Endothelial cell of umbilical vein (primary cell): ENCODE measurements around the gene MSL3B.

Source experiments
- BruUV-seq: library from RNA; stranded (reverse); fragments of 400-500 nt; replicated peaks from 2 replicates; lab custom pipeline; 2021; lab: Mats Ljungman, UMichigan
- CTCF ChIA-PET: fragments of 300-600, 350-600 bp; sonication (Branson Sonifier 250); formaldehyde crosslinking; loops from one replicate; lab custom pipeline; 2021; ENCODE audit warnings: antibody characterized with exemption, inconsistent platforms; lab: Charles Lee
- POLR2A ChIA-PET: fragments of 300-600, 350-600 bp; sonication (Branson Sonifier 250); formaldehyde crosslinking; loops from one replicate; lab custom pipeline; 2021; ENCODE audit warnings: antibody characterized with exemption, inconsistent platforms; lab: Charles Lee
- DNase-seq: peaks from one replicate; pipeline ENCODE4 v3.0.0-alpha.2; 2011; ENCODE audit warnings: low read depth, low spot score
- FAIRE-seq: peaks from 2 replicates; lab custom pipeline; 2011; peaks lifted over from hg19 to GRCh38; lab: Jason Lieb, UNC
- H2AFZ ChIP-seq: 2 replicates; pipeline ENCODE4 v1.6.0; 2012; ENCODE audit warnings: low read depth, low read length, control low read depth, inconsistent platforms
- H3K27ac ChIP-seq: 2 replicates; pipeline ENCODE4 v1.5.1; 2011; ENCODE audit warnings: low read depth, mild to moderate bottlenecking, control low read depth, low read length, moderate library complexity; ENCODE audit not compliant: insufficient read depth
- H3K27me3 ChIP-seq, 2 experiments: 2 replicates each; pipeline versions ENCODE4 v1.6.0 to v1.6.1; 2011; ENCODE audit warnings: low read length in 2 of 2, mixed read lengths in 1 of 2; ENCODE audit not compliant: control insufficient read depth in 2 of 2, insufficient read depth in 2 of 2
- H3K36me3 ChIP-seq, 2 experiments: 2 replicates in 1 of 2; 3 replicates in 1 of 2; pipeline ENCODE4 v1.5.1; 2011; ENCODE audit warnings: low read length in 2 of 2, mild to moderate bottlenecking in 1 of 2, moderate library complexity in 1 of 2; ENCODE audit not compliant: control insufficient read depth in 2 of 2, insufficient read depth in 2 of 2; ENCODE audit errors: extremely low read depth in 1 of 2
- H3K4me1 ChIP-seq: 3 replicates; pipeline ENCODE4 v1.5.1; 2011; ENCODE audit warnings: mild to moderate bottlenecking, low read length; ENCODE audit not compliant: control insufficient read depth, insufficient read depth; ENCODE audit errors: extremely low read depth
- H3K4me2 ChIP-seq: 2 replicates; pipeline ENCODE4 v1.6.1; 2011; ENCODE audit warnings: low read length, control low read depth, mixed read lengths; ENCODE audit not compliant: insufficient read depth
- H3K4me3 ChIP-seq, 3 experiments: fragments of 200-600 bp in 1 of 3; sonication (generic), shearing (Covaris generic) in 1 of 3; replicated peaks in 1 of 3; 2 replicates each; pipeline ENCODE4 v1.5.1; 2011 to 2016; ENCODE audit warnings: control low read depth in 3 of 3, low read length in 3 of 3, mild to moderate bottlenecking in 2 of 3, inconsistent platforms in 1 of 3, low read depth in 1 of 3, moderate library complexity in 1 of 3; ENCODE audit not compliant: insufficient read depth in 1 of 3
- H3K79me2 ChIP-seq: 2 replicates; pipeline ENCODE4 v1.6.0; 2012; ENCODE audit warnings: low read length, inconsistent platforms; ENCODE audit not compliant: control insufficient read depth, insufficient read depth
- H3K9ac ChIP-seq: replicated peaks from 2 replicates; pipeline ENCODE3; 2011; ENCODE audit warnings: low read length, control low read depth; ENCODE audit not compliant: insufficient read depth; ENCODE audit errors: extremely low read depth
- H3K9me1 ChIP-seq: replicated peaks from 3 replicates; pipeline ENCODE4 v1.6.0; 2011; ENCODE audit warnings: mild to moderate bottlenecking, low read length; ENCODE audit not compliant: control insufficient read depth, insufficient read depth; ENCODE audit errors: extremely low read depth
- H3K9me3 ChIP-seq: replicated peaks from 2 replicates; pipeline ENCODE4 v1.5.1; 2012; ENCODE audit warnings: low read length, inconsistent platforms; ENCODE audit not compliant: control insufficient read depth, insufficient read depth
- H4K20me1 ChIP-seq: replicated peaks from 2 replicates; pipeline ENCODE3; 2011; ENCODE audit warnings: mild to moderate bottlenecking, low read length; ENCODE audit not compliant: control insufficient read depth, insufficient read depth; ENCODE audit errors: extremely low read depth
- CTCF ChIP-seq, 2 donors: IDR thresholded peaks; 1 replicate in 1 of 2; 2 replicates in 1 of 2; pipeline ENCODE4 v1.5.1; 2011; ENCODE audit warnings: low read length in 2 of 2, mild to moderate bottlenecking in 2 of 2, moderate library complexity in 2 of 2, control low read depth in 1 of 2, inconsistent platforms in 1 of 2, low read depth in 1 of 2; ENCODE audit not compliant: insufficient read depth in 1 of 2; ENCODE audit errors: extremely low read depth in 1 of 2
- EZH2 ChIP-seq: IDR thresholded peaks from 2 replicates; pipeline ENCODE4 v1.6.1; 2012; ENCODE audit warnings: borderline replicate concordance, low read depth, mild to moderate bottlenecking, moderate library complexity, low read length, inconsistent platforms; ENCODE audit not compliant: severe bottlenecking
- FOS ChIP-seq: IDR thresholded peaks from 2 replicates; pipeline ENCODE4 v1.6.1; 2011; ENCODE audit warnings: mild to moderate bottlenecking, low read length, moderate library complexity, borderline replicate concordance; ENCODE audit not compliant: insufficient read depth
- GATA2 ChIP-seq: IDR thresholded peaks from 2 replicates; pipeline ENCODE4 v1.7.0; 2011; ENCODE audit warnings: low read depth, mild to moderate bottlenecking, moderate library complexity, mixed read lengths, low read length; ENCODE audit not compliant: insufficient read length, insufficient read depth
- JUN ChIP-seq: IDR thresholded peaks from 2 replicates; pipeline ENCODE4 v1.6.1; 2011; ENCODE audit warnings: borderline replicate concordance, low read depth; ENCODE audit not compliant: insufficient read length, insufficient read depth
- MAX ChIP-seq: IDR thresholded peaks from 2 replicates; pipeline ENCODE4 v1.6.1; 2011; ENCODE audit not compliant: insufficient read depth, insufficient read length
- MYC ChIP-seq: IDR thresholded peaks from one replicate; pipeline ENCODE4 v1.6.1; 2011; ENCODE audit warnings: mild to moderate bottlenecking, low read depth, low read length
- POLR2A ChIP-seq: IDR thresholded peaks from 2 replicates; pipeline ENCODE4 v1.6.1; 2012; ENCODE audit warnings: low read depth, mild to moderate bottlenecking, control low read depth, low read length
- POLR2AphosphoS5 ChIP-seq: IDR thresholded peaks from 2 replicates; pipeline ENCODE4 v1.6.1; 2012; ENCODE audit warnings: low read depth, mild to moderate bottlenecking, control low read depth, low read length, moderate library complexity; ENCODE audit not compliant: insufficient read depth
- dilution Hi-C: fragments of 300-500 bp; cut with MboI; formaldehyde crosslinking; loops from one replicate; pipeline ENCODE4 v1.15.0; 2019; ENCODE audit warnings: low sequenced_read_pairs; ENCODE audit not compliant: extremely low pct_ligation_motif_present
- intact Hi-C: fragments of 100-400 bp; cut with micrococcal nuclease; formaldehyde crosslinking; loops from one replicate; pipeline ENCODE4 v1.10.0; 2022

Gene MSL3B

GRCh38 chr2:233892793-233893192 is 24.6 kb upstream of the MSL3B start:
- dilution Hi-C loops (no loop called here), intact Hi-C loops (no loop called here)
- Histone ChIP-seq H4K20me1 (no peaks in the 10 kb centered on the region), H3K9me3 (no peaks in the 10 kb centered on the region), H3K4me2 (no peak overlapping the region), H3K27me3 (peaks cover 3% of the 10 kb centered on the region in 2 experiments), H3K4me1 (no peaks in the 10 kb centered on the region), H3K9me1 (no peaks in the 10 kb centered on the region), H3K36me3 (no peaks in the 10 kb centered on the region), H3K9ac (no peak overlapping the region), H3K79me2 (no peaks in the 10 kb centered on the region), H3K27ac (no peak overlapping the region), H3K4me3 (no peak overlapping the region), H2AFZ (no peak overlapping the region)
- POLR2A ChIA-PET: no interaction called here
- TF ChIP-seq POLR2A: no peak
- no peak for TF ChIP-seq MYC
- no peak for TF ChIP-seq MAX
- TF ChIP-seq POLR2AphosphoS5: no peak
- TF ChIP-seq EZH2: no peak
- no peak for TF ChIP-seq CTCF (IDR thresholded peaks at IDR 0.05; ENCODE audit: extremely low read depth in 1 of 2, insufficient read depth in 1 of 2, low read depth in 1 of 2, low read length in 2 of 2)
- no peak for TF ChIP-seq FOS
- TF ChIP-seq JUN: no peak
- TF ChIP-seq GATA2: no peak
- CTCF ChIA-PET: no interaction called here
- FAIRE-seq (no peak), DNase-seq (no peak)
- BruUV-seq: no TSS peak
